ENCODE measurements around the gene DCST2. TPM values are rescaled to one million over a fixed set of nuclear protein-coding genes. Genes with fewer than 3 reads are reported as not detected.
A peak's percentile ranks its signal among the peaks of the same experiment; 100 is the strongest.

The DCST2 gene
- total RNA-seq, 1 experiment from 2014 or later, result 0.31 TPM

GRCh38 chr1:155062151-155062686 is 28.6 kb upstream of the DCST2 start:
- DNase-seq, result peak; percentile 97
- Histone ChIP-seq H3K36me3 (replicated peaks; ENCODE audit: control insufficient read depth, insufficient read depth, low read length) (peaks cover 2% of the 10 kb centered on the region), H3K4me3 (ENCODE audit: insufficient read depth, low read depth, low read length) (peak overlapping the region; percentile 90), H3K27me3 (ENCODE audit: control insufficient read depth, insufficient read depth, low read length) (peaks cover 9% of the 10 kb centered on the region)

GRCh38 chr1:155061381-155062150 is 28.0 kb upstream of the DCST2 start:
- peaks cover 3% of the 10 kb centered on the region for H3K36me3 ChIP-seq (replicated peaks; ENCODE audit: control insufficient read depth, insufficient read depth, low read length)
- H3K4me3 ChIP-seq (ENCODE audit: insufficient read depth, low read depth, low read length), result peak overlapping the region; percentile 19; the same call in 1 of the 2 replicates
- peak; percentile 97 for DNase-seq
- H3K27me3 ChIP-seq (ENCODE audit: control insufficient read depth, insufficient read depth, low read length), result peaks cover 9% of the 10 kb centered on the region

GRCh38 chr1:155060736-155061135 is 27.2 kb upstream of the DCST2 start:
- Histone ChIP-seq H3K4me3 (ENCODE audit: insufficient read depth, low read depth, low read length) (no peak overlapping the region), H3K27me3 (ENCODE audit: control insufficient read depth, insufficient read depth, low read length) (peaks cover 9% of the 10 kb centered on the region), H3K36me3 (replicated peaks; ENCODE audit: control insufficient read depth, insufficient read depth, low read length) (peaks cover 1% of the 10 kb centered on the region)
- DNase-seq, result no peak

GRCh38 chr1:155057788-155058211 is 24.2 kb upstream of the DCST2 start:
- no peak overlapping the region for H3K4me3 ChIP-seq (ENCODE audit: insufficient read depth, low read depth, low read length)
- DNase-seq, result no peak

GRCh38 chr1:155057104-155057503 is 23.5 kb upstream of the DCST2 start:
- DNase-seq, result no peak
- Histone ChIP-seq H3K36me3 (replicated peaks; ENCODE audit: control insufficient read depth, insufficient read depth, low read length) (peaks cover 1% of the 10 kb centered on the region), H3K27me3 (ENCODE audit: control insufficient read depth, insufficient read depth, low read length) (peaks cover 10% of the 10 kb centered on the region), H3K4me3 (ENCODE audit: insufficient read depth, low read depth, low read length) (no peak overlapping the region)

More at GRCh38 chr1:155057788-155058211, 24.2 kb upstream of the DCST2 start:
- peaks cover 1% of the 10 kb centered on the region for H3K36me3 ChIP-seq (replicated peaks; ENCODE audit: control insufficient read depth, insufficient read depth, low read length)
- peaks cover 4% of the 10 kb centered on the region for H3K27me3 ChIP-seq (ENCODE audit: control insufficient read depth, insufficient read depth, low read length)

GRCh38 chr1:155053531-155054105 is 20.0 kb upstream of the DCST2 start:
- Histone ChIP-seq H3K27me3 (ENCODE audit: control insufficient read depth, insufficient read depth, low read length) (peaks cover 18% of the 10 kb centered on the region), H3K4me3 (ENCODE audit: insufficient read depth, low read depth, low read length) (no peak overlapping the region), H3K36me3 (replicated peaks; ENCODE audit: control insufficient read depth, insufficient read depth, low read length) (peaks cover 1% of the 10 kb centered on the region)
- no peak for DNase-seq

- H3K4me3 ChIP-seq (ENCODE audit: insufficient read depth, low read depth, low read length), result no peak overlapping the region; the same call in 1 of the 2 replicates
- peaks cover 18% of the 10 kb centered on the region for H3K27me3 ChIP-seq (ENCODE audit: control insufficient read depth, insufficient read depth, low read length)
- DNase-seq, result peak; percentile 79
- H3K36me3 ChIP-seq (replicated peaks; ENCODE audit: control insufficient read depth, insufficient read depth, low read length), result peaks cover 1% of the 10 kb centered on the region
These were observed 19.1 kb upstream of the DCST2 start for GRCh38 chr1:155052439-155053395.

GRCh38 chr1:155051777-155052398 is 18.3 kb upstream of the DCST2 start:
- Histone ChIP-seq H3K27me3 (ENCODE audit: control insufficient read depth, insufficient read depth, low read length) (peaks cover 18% of the 10 kb centered on the region), H3K36me3 (replicated peaks; ENCODE audit: control insufficient read depth, insufficient read depth, low read length) (peaks cover 1% of the 10 kb centered on the region), H3K4me3 (ENCODE audit: insufficient read depth, low read depth, low read length) (peak overlapping the region; percentile 67)
- DNase-seq, result peak; percentile 84

GRCh38 chr1:155051342-155051776 is 17.8 kb upstream of the DCST2 start:
- H3K36me3 ChIP-seq (replicated peaks; ENCODE audit: control insufficient read depth, insufficient read depth, low read length), result no peaks in the 10 kb centered on the region; the same call in 1 of the 2 replicates
- peak overlapping the region; percentile 67 for H3K4me3 ChIP-seq (ENCODE audit: insufficient read depth, low read depth, low read length)
- H3K27me3 ChIP-seq (ENCODE audit: control insufficient read depth, insufficient read depth, low read length), result peaks cover 18% of the 10 kb centered on the region
- DNase-seq, result no peak

GRCh38 chr1:155050560-155051341 is 17.2 kb upstream of the DCST2 start, which contains the start of gene ADAM15:
Gene ADAM15, plus strand, starts transcription at chr1:155051316. Its CDS starts 71 bp downstream, at chr1:155051387.
- DNase-seq, result peak; percentile 100
- Histone ChIP-seq H3K27me3 (ENCODE audit: control insufficient read depth, insufficient read depth, low read length) (peaks cover 18% of the 10 kb centered on the region), H3K4me3 (ENCODE audit: insufficient read depth, low read depth, low read length) (peak within 1 kb of the TSS; percentile 67), H3K36me3 (replicated peaks; ENCODE audit: control insufficient read depth, insufficient read depth, low read length) (no peaks in the 10 kb centered on the region)

GRCh38 chr1:155049651-155050559 is 16.3 kb upstream of the DCST2 start:
- Histone ChIP-seq H3K4me3 (ENCODE audit: insufficient read depth, low read depth, low read length) (peak overlapping the region; percentile 67), H3K27me3 (ENCODE audit: control insufficient read depth, insufficient read depth, low read length) (peaks cover 18% of the 10 kb centered on the region), H3K36me3 (replicated peaks; ENCODE audit: control insufficient read depth, insufficient read depth, low read length) (no peaks in the 10 kb centered on the region)
- DNase-seq, result no peak
